Peyer's patch (tissue), 4 donors: Measurements from ENCODE around the gene FANK1.

Source experiments
- POLR2A ChIP-seq, 2 donors: fragments of 450-650 bp; IDR thresholded peaks; one replicate each; pipeline ENCODE4 v1.5.1; 2017; ENCODE audit warnings: antibody characterized with exemption in 2 of 2, mild to moderate bottlenecking in 2 of 2, moderate library complexity in 2 of 2
- TF ChIP-seq, protein P1 (sequence below), 6 experiments: fragments of 450-650 bp in 4 of 6; fragments of 200-600 bp in 2 of 6; sonication (generic) in 1 of 6; IDR thresholded peaks; one replicate each; pipeline ENCODE4 v1.5.1; 2017 to 2019; ENCODE audit warnings: antibody characterized with exemption in 6 of 6, mild to moderate bottlenecking in 3 of 6, moderate library complexity in 1 of 6

GRCh38 chr10:125955766-125956165, 59.4 kb downstream of the FANK1 start:
- TF ChIP-seq POLR2A (IDR thresholded peaks at IDR 0.05), result no peak
- TF ChIP-seq, protein P1, sequence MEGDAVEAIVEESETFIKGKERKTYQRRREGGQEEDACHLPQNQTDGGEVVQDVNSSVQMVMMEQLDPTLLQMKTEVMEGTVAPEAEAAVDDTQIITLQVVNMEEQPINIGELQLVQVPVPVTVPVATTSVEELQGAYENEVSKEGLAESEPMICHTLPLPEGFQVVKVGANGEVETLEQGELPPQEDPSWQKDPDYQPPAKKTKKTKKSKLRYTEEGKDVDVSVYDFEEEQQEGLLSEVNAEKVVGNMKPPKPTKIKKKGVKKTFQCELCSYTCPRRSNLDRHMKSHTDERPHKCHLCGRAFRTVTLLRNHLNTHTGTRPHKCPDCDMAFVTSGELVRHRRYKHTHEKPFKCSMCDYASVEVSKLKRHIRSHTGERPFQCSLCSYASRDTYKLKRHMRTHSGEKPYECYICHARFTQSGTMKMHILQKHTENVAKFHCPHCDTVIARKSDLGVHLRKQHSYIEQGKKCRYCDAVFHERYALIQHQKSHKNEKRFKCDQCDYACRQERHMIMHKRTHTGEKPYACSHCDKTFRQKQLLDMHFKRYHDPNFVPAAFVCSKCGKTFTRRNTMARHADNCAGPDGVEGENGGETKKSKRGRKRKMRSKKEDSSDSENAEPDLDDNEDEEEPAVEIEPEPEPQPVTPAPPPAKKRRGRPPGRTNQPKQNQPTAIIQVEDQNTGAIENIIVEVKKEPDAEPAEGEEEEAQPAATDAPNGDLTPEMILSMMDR (IDR thresholded peaks at IDR 0.05), result no peak
